GM19240 (cell line): ENCODE measurements around the gene CHID1.

Experiments used
- DNase-seq: peaks from one replicate; pipeline ENCODE4 v3.0.0; 2011; ENCODE audit warnings: low spot score; ENCODE audit not compliant: insufficient read length

Gene CHID1

GRCh38 chr11:888310-889212, 22.0 kb downstream of the CHID1 start:
- no peak for DNase-seq

- DNase-seq: no peak
Observed at GRCh38 chr11:887589-887988, 23.0 kb downstream of the CHID1 start.

- no peak for DNase-seq
Observed at GRCh38 chr11:886568-886967, 24.0 kb downstream of the CHID1 start.

GRCh38 chr11:884578-885070, 26.0 kb downstream of the CHID1 start:
- DNase-seq: no peak

GRCh38 chr11:883527-883926, 27.1 kb downstream of the CHID1 start:
- no peak for DNase-seq

GRCh38 chr11:882596-882995, 28.0 kb downstream of the CHID1 start:
- no peak for DNase-seq

GRCh38 chr11:880447-880846, 30.2 kb downstream of the CHID1 start:
- DNase-seq: no peak

- DNase-seq: no peak
Observed at GRCh38 chr11:877565-877964, 33.0 kb downstream of the CHID1 start.

GRCh38 chr11:876545-876944, 34.1 kb downstream of the CHID1 start:
- no peak for DNase-seq

GRCh38 chr11:875769-876301, 34.8 kb downstream of the CHID1 start:
- DNase-seq: no peak

- no peak for DNase-seq
Observed at GRCh38 chr11:875203-875602, 35.4 kb downstream of the CHID1 start.

GRCh38 chr11:873706-874105, 36.9 kb downstream of the CHID1 start:
- no peak for DNase-seq

GRCh38 chr11:872799-873198, 37.8 kb downstream of the CHID1 start:
- no peak for DNase-seq

- DNase-seq: no peak
Observed at GRCh38 chr11:871472-871871, 39.1 kb downstream of the CHID1 start.

- no peak for DNase-seq
Observed at GRCh38 chr11:870418-870817, 40.2 kb downstream of the CHID1 start.

GRCh38 chr11:870127-870413, 40.5 kb downstream of the CHID1 start:
- no peak for DNase-seq

- DNase-seq: no peak
Observed at GRCh38 chr11:869399-870126, 41.0 kb downstream of the CHID1 start.

GRCh38 chr11:868802-869201, 41.8 kb downstream of the CHID1 start:
- no peak for DNase-seq

- DNase-seq: no peak
Observed at GRCh38 chr11:868394-868793, 42.2 kb downstream of the CHID1 start.

GRCh38 chr11:867856-868358, 42.7 kb downstream of the CHID1 start:
- no peak for DNase-seq

GRCh38 chr11:866481-866880, 44.1 kb downstream of the CHID1 start:
- no peak for DNase-seq
